SW 1271 (cell line): Measurements from ENCODE around the gene EIF2AK3.
A peak's percentile ranks its signal among the peaks of the same experiment; 100 is the strongest.
"Not testable (repeated sequence)": the region's sequence is repeated elsewhere in the genome, so short reads cannot be mapped to it uniquely, and the experiment has no call there.

Source experiments
- DNase-seq, 2 experiments: peaks; one replicate each; lab custom pipeline; 2025; lab: John Stamatoyannopoulos, UW

Gene EIF2AK3

DNA sequence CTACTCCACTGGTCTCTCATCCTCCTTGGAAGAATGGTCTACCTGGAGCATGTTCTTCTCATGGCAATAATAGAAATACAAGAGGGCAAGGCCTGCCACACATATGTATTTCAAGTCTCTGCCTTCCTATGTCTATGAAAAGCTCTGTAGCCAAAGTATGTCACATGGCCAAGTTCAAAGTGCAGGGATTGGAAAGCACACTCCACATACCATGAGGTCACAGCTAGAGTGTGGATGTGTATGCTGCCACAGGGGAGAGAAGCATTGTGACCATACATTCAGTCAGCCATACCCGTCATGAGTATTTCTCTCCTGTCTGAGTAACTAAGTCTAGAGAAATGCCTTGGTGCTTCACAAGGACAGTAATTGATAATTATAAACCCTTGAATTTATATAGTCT, 8.8 kb upstream of the EIF2AK3 start:
- no peak for DNase-seq

DNA sequence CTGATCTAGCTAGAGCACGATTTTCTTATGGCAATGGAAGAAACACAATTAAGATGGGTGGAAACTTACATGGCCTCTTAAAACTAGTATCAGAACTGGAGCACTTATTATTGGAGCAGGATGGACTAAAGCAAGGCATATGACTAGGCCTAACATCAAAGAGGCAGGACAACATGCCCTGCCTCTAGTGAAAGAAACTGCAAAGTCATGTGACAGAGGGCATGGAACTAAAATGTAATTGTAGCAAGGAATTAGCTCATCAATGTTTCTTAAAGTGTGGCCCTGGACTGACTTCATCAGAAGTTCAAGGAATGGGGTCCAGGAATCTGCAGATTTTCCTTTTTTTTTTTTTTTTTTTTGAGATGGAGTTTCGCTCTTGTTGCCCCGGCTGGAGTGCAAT, 5.3 kb upstream of the EIF2AK3 start:
- DNase-seq, result no peak

DNA sequence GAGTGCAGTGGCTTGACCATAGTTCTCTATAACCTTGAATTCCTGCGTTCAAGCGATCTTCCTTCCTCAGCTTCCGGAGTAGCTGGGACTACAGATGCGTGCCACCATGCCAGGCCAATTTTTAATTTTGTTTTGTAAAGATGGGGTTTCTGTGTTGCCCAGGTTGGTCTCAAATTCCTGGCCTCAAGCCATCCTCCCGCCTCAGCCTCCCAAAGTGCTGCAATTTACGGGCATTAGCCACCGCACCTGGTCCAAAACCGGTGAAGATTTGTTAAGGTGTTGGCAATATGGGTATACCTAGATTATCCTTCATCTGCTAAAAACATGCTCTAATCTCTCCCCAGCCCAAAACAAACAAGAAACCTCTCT, 1.3 kb upstream of the EIF2AK3 start:
- DNase-seq, result no peak

DNA sequence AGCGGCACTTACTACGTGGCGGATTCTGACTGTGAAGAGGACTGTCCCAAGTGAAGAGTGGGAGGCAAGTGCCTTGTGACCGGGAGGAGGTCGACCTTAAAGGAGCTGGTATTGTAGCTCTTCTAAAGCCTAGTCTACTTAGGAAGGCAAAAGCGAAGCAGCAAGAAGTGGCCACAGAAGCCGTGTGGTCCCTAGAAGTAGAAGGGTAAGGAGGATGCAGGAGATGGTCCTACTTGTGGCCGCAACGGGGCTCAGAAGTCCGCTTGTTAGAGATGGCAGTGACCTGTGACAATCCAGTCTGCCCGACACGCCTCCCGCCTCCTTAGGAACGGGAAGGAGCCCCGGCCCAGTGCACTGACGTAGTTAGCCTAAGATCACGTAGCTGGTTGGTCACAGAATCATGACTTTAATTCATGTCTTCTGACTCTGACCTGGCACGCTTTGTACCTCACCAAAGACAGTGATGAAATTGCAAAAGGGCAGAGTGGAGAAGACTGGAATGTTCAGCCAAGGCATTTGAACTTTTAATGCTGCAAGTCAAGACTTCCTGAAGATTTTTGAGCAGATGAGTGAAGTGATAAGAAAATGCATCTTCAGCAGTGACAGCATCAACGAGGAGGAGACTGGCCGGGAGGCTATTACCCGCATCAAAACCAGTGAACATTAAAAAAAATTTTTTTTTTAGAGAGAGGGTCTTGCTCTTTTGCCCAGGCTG, 749 bp upstream of the EIF2AK3 start:
- peak; percentile 90 to 98 for DNase-seq

DNA sequence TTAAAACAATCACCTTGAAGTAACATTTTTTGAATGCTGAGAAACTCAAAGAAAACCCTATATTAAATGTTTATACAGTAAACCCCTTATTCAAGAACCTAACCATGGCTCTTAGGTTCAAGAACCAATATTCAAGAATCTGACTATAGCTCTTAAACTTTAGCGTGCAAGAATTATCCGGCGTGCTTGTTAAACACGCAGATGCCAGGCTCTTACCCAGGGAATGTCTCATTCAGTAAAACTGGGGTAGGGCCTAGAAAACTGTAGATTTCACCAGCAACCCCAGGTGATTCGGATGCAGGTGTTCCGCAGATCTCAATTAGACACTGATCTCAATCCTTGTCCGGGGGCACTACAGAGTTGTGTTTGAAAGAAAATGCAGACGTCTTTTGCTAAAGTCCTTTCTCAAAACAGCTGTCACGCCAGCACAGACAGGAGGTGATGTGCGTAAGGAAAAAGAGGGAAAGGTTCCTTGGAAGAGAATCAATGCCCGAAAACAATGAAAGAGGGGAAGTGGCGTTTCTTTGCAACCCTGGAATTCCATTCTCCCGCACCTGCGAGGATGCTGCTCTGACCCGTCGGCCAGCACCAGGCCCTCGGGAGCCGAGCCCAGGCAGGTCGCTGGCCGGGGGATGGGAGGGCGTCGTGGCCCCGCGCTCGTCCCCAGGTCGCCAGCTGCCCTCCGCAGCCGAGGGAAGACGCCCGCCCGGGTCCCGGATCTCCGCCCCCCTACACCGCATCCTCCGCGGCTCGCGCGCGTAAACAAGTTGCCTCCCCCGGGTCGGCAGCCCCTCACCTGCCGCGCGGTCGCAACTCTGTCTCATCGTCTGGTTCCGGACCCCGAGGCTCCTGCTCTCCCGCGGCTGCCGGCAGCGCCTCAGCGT, 851 bp downstream of the EIF2AK3 start:
- DNase-seq, result peak in 1 of 2 experiments; percentile 10

DNA sequence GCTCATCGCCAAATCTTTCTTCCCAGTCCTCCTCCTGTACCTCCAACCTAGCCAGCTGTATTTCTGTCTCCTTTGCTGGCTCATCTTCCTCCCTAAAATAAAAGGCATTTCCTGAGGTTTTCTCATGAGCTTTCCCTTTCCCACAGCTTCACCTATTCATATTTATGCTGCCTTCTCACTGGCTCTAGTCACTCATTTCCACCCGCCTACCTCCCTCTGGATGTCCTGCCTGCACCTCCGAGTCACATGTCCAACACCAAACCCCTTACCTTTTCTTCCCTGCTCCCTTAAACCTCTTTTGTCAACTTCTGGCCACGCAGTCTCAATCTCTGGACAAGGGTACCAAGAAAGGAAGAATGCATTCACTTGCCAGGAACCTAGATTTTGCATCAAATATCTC, 2.8 kb downstream of the EIF2AK3 start:
- DNase-seq, result no peak

DNA sequence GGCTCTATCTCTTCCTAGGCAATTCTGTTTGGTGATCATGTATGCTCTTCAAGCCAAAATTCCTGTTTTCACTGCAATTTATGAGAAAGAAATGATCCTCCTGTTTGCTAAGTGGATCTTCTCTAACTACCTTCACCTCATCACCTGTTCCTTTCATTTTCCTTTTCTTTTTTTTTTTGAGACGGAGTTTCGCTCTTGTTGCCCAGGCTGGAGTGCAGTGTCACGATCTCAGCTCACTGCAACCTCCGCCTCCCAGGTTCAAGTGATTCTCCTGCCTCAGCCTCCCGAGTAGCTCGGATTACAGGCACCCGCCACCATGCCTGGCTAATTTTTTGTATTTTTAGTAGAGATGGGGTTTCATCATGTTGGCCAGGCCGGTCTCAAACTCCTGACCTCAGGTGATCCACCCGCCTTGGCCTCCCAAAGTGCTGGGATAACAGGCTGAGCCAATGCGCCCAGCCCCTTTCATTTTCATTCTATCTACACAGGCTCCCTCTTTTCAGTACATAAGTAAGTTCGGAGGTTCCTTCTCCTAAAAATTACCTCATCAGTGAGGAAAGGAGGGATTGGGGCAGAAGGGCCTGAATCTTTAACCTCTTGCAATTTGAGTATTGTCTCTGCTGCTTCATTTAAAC, 3.3 kb downstream of the EIF2AK3 start:
- DNase-seq, result not testable (repeated sequence)

DNA sequence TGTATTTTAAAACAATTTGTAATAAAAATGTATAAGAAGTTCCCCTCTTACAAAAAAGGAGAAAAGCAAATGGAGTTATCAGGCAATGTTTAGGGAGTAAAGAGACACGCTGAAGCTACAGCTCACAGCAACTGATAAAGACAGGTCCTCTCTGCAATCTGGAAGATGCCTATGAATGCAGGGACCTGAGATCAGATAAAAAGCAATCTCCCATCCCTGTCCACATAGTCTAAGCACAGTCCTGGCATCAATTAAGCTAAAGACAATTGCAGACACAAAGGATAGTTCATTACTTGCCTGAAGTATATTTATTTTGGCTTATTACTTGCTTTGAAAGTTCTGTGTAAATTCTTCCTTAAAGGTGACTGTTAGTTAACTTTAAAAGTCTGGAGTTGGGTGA, 5.0 kb downstream of the EIF2AK3 start:
- no peak for DNase-seq

DNA sequence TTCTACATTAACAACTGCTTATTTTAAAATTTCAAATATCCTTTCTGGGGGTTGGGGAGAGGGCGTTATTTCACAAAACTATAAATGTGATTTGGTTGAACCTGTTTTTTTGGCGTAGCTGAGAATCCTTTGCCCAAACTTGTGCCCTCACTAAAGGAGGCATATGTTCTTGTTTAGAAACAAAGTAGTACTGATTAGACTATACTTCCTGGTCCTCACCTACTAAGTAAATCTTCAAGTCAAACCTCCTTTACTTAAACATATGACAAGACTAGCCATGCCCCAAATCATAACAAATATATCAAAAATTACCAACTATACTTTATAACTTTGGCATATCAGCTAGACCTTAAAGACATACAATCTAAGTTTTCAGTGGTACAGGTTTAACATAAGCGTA, 5.8 kb downstream of the EIF2AK3 start:
- no peak for DNase-seq

DNA sequence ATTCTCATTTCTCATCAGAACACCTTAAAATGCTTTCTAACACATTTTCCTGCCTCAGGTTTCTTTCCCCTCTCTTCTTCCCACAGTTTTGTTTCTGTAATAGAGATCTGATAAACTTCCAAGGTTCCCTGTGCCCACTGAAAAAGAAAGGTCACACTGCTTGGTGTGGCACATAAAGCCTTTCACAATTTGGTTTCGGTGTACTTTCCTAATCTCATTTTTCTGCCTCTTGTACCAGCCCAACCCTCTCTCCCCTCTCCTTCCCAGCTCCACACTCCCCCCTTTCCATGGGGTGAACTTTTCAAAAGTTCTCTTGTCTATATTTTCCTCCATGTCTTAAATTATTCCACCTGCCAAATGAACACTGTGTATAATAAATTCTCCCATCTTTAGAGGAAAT, 7.2 kb downstream of the EIF2AK3 start:
- no peak for DNase-seq

DNA sequence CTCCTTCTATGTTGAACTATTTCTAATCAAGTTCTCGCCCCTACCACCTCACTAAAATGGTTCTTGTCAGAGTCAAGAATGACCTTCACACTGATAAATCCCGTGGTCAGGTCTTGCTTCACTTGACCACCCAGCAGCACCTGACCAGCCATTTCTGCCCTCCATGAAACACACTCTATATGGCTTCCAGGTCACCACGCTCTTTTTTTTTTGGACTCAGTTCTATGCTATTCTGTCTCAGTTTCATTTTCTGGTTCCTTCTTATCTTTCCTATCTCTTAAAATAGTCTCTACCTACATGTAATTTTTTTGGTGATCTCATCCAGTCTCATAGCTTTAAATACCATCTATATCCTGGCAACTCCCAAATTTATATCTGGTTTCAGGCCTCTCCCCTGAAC, 11.4 kb downstream of the EIF2AK3 start:
- DNase-seq, result no peak

DNA sequence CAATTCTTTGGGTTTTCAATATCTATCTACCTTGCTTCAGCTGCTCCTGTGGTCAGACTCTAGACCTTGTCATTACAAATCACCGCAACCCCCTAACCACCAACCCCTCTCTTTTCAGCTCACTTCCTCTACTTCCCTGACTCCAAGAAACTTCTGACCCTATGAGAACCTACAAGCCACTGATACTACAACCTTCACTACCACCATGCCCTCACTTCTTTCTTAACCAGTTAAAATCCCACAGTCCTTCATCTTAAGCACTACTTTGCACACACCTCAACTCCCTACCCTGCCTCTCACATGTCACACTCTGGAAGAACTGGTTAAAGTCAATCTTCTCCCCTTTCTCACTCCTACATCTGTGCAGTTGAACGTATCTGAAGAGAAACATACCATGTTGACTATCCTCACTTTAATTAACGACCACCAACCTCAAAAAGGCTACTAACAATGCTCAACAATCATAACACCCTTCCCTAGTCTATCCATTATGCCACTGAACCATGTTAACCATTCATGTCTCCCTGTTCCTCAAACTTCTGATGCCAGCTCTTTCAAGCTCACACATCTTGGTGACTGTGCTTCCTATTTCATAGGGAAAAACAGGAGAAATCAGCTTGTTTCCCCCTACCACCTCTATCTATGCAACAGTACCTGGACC, 12.6 kb downstream of the EIF2AK3 start:
- DNase-seq, result no peak

DNA sequence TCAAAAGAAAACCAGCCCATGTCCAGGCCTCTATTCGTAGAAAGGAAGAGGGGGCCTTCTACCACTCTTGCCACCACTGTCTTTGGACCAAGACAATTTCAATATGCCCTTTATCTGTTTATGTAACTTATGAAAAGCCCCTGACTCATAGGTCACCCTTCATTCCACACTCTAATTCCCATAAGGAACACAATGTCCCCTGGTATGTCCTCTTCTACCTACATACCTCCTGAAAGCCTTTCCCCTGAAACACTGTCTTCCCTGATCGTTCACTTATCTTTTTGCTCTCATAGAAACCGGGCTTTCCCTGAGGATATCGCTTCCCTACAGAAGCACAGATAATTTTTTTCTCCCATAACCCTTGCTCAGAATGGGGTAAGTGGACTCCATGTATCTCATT, 13.3 kb downstream of the EIF2AK3 start:
- DNase-seq, result no peak

DNA sequence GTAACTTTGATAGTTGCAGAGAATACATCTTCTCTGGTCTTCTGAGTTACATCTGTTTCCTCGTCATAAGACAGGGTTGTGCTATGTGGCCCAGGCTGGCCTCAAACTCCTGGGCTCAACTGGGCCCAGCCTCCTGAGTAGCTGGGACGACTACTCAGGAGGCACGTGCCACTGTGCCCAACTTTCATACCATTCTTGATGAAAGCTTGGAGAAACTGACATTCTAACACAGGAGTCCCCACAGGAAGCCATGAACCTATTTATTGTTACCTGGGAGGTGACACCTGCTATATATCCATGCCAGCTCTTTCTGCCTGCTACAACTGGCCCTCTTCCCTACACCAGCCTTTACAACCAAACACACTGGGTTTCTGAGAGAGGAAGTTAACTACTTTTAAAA, 19.1 kb downstream of the EIF2AK3 start:
- no peak for DNase-seq

DNA sequence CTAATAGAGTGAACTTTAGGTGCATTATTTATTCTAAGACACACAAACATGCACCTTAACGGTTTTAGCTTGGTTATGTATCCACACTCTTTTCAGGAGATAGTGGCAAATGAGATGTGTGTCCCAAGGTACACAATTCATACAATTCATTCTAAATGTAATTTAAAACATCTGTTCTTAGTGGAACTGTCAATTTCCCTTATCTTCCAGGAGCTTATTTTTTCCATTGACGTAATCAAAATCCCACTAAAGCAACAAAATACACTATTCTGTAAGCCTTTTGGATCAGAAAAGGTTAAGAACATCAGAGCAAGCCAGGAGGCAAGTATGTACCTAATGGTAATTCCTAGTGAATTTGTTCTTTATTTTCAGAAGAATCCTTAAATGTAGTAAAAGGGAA, 19.8 kb downstream of the EIF2AK3 start:
- no peak for DNase-seq

DNA sequence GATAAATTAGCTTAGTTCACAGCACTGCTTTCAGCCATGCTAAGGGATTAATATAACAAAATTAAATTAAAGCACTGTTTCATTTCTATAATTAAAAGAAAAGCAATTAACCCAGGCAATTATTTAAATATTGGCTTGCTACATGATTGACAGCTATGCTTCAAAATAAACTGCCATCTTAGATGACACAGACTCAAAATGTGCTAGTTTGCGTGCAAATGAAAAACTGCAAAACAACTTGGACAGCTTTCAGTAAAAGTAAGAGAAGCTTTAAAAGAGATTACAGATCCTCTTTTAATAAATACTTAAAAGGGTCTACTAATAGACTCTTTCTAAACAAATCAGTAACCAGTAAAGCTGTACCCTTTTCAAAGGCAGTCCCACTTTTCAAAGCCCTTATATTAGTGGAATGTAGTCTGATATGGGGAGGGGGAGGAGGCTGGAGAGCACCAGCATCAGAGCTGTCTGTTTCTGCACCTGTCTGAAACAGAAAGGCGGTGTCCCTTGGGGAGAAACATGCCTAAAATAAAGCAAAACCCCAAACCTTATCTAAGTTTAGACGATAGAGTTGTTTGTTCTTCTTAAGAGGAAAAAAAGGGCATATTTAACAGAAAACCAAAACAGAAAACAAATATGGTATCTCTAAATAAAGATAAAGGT, 20.8 kb downstream of the EIF2AK3 start:
- no peak for DNase-seq

DNA sequence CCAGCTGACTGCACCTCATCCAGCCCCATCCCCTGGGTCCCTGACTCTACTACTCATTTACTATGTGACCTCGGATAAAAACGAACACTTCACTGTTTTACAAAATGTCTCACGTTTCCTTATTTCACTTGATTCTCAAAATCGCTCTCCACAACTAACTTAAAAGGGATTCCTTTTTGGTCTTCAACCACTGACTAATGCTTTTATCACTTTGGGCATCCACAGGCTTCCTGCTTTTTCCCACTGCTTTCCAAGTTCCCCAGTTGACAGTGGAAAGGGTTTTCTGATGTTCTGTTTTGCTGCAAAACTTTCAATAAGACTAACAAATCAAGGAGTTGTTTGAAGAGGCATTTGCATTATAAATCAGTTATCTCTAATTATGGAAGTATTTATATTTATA, 24.1 kb downstream of the EIF2AK3 start:
- DNase-seq, result no peak

DNA sequence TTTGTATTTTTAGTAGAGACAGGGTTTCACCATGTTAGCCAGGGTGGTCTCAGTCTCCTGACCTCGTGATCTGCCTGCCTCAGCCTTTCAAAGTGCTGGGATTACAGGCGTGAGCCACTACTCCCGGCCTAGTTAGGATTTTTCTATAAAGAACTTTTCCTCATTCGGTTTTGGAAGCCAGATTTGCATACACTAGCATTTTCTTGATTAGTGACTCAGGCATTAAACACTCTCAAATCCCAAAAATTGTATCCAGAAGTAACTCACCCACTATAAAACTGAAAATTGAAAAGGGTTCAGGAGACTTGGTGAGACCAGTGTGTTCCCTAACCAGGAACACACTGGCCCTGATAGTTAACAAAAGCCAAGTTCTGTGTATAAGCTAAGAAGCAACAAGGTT, 25.2 kb downstream of the EIF2AK3 start:
- DNase-seq, result no peak

DNA sequence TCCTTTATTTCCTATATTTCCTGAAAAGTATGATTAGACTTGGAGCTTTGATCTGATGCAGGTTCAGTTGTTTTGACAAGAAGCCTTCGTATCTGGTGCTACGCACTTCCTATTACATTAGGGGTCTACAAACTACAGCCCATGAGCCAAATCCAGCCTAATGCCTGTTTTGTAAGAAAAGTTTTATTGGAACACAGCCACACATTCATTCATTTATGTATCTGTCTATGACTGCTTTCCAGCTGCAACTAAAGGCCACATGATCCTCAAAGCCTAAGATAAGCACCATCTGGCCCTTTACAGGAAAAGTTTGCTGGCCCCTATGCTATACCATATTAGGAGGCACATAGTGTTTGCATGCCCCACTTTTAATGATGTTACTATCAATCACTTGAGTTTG, 26.0 kb downstream of the EIF2AK3 start:
- no peak for DNase-seq

DNA sequence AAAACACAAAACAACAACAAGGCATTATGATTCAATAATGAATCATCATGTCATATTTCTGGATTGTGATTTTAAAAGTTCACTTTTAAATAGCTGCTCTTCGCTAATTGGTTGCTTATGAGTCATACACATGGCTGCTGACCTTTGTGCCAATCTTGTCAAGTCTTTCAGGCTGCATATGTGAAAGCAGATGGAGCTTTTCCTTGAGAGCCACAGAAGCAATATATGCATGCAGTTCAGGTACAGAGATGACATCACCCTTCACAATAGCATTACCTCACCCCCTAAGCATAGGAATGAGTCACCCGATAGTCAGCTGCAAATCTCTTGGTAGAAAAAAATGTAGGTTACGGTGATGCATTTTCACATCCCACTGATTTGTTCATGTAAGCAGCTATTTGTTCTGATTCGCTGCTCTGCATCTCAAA, 27.2 kb downstream of the EIF2AK3 start:
- DNase-seq, result peak; percentile 85 to 96

DNA sequence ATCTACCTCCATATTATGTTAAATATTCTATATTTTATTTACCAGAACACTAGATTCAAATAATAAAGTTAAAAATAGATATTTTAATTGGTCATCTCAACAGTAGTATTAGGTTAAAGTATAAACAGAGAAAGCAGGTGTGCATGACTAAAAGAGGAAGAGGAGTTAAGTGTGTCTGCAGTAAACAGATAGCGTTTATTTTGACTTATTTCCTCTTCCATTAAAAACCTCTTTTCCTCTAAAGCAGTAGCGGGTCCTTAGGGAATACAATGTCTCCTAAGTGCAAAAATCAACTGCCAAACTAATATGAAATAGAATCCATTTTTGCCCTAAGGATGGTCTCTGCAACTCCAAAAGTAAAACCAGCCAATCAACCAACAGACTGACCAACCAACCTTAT, 27.7 kb downstream of the EIF2AK3 start:
- DNase-seq, result no peak

DNA sequence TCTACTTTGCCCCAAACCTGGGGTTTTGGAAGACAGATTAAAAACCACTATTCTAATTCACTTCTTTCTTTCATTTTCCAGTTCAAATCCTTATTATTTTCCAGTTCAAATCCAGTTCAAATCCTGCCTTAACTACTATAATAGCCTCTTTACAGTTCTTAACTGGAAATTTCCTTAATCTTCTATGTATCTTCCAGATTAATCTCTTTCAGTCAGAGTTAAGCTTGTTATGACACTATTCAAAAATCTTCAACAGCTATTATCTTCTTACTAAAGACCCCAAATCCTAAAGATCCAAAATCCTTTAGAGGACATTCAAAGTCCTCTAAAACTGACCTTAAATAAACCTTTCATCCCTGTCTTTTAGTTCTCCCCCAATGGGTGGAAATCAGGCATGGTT, 30.1 kb downstream of the EIF2AK3 start:
- no peak for DNase-seq
